Measurements from ENCODE around the gene ANKRD33B.
"Not testable (repeated sequence)": the region's sequence is repeated elsewhere in the genome, so short reads cannot be mapped to it uniquely, and the experiment has no call there.

The ANKRD33B gene

DNA sequence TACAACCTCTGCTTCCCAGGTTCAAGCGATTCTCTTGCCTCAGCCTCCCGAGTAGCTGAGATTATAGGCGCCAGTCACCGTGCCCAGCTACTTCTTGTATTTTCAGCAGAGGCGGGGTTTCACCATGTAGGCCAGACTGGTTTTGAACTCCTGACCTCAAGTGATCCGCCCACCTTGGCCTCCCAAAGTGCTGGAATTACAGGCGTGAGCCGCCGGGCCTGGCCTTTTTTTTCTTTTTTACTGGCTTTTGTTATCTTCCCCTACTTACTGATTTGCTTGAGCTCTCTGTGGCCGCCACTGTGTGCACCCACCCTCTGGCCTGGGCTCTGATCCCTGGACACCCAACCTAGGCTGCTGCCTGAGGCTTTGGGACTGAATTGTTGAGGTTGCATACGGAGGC is 60.3 kb downstream of the ANKRD33B start:
- no peak for DNase-seq

DNA sequence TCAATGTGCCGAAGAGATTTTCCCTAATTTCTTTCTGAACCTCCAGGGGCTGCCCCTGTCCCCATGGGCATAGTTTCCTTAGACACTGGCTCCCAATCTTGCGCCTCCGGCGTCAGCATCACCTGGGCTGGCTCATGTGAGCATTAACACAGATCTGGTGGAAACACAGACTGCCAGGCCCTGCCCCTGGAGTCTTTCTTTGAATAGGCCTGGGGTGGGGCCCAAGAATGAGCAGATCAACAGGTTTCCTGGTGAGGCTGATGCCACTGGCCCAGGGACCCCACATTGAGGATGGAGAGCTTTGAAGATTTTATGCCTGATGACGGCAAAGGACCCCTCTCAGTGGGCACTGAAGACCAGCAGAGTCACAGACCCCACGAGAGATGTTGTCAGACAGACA is 60.8 kb downstream of the ANKRD33B start:
- DNase-seq: no peak

DNA sequence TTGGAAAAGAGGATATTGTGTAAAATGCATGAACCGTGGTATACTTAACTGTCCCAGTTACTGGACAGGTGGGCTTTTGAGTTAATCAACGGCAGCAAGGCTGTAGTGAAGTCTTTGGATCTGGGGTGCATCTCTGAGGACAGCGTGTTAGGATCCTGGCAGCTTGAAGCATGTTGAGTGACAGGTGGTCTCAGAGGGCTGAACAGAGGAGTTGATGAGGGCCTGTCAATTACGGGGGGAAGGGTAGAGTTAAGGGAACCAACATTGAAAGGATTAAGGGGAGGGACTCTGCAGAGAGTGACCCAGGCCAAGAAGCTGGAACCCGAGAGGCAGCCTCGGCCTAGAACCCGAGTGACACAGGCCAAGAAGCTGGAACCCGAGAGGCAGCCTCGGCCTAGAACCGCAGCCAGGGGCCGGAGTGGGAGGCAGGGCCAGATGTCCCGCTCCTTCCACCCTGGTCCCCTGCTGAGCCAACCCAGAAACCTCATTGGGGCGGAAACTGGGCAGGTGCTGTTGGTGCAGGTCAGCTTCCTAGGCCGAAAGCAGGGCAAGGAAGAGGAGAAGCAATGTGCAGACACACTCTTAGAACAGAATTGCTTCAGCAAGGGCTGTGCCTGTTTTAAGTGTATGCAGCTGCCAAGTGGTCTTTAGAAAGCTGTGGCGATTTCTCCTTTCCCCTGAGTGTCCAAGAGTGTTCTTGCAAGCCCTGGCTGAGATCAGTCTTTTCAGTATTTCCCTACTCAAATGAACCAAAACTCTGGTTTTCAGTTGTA is 62.0 kb downstream of the ANKRD33B start:
- DNase-seq: no peak

- DNase-seq: no peak
These were observed 62.7 kb downstream of the ANKRD33B start for GRCh38 chr5:10626473-10627013.

DNA sequence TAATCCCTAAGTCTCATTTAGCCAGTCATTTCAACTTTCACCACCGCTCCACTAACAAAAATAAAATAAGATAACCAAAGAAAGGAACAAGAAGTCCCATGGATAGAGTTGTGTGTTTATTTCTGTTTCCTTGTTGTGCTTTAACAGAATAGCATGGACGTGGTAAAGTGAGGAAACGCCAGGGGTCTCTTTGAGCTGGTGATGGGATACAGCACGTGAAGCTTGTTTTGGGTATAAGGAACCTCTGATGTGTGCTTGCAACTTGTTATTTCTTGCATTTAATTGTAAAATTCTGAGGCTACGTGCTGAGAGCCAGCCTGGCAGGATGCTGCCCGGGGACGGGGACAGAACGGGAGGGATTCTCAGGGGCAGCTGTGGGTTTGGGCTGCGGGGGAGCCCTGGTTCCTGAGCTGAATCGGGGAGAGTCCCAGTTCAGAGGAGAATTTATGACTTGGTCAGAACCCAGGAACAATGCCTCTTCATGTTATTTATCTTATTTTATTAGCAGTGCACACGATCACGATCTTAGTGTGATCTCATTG is 63.4 kb downstream of the ANKRD33B start:
- DNase-seq: no peak

DNA sequence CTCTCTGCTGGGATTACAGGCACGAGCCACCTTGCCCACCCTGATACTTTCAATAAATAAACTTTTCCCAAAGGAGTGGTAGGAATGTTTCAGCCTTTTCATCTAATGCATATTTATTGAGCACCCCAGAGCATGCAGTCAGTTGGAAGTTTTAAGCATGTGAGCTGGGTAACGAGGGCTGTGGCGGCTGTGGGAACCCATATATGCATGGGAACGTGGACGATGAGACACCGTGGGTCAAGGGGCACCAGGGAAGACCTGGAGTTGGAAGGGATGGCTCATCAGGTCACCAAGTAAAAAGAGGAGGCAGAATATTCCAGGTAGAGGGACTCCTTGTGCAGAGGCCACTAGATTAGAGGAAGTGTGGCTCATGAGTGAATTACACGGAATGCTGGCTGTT is 64.7 kb downstream of the ANKRD33B start:
- no peak for DNase-seq

DNA sequence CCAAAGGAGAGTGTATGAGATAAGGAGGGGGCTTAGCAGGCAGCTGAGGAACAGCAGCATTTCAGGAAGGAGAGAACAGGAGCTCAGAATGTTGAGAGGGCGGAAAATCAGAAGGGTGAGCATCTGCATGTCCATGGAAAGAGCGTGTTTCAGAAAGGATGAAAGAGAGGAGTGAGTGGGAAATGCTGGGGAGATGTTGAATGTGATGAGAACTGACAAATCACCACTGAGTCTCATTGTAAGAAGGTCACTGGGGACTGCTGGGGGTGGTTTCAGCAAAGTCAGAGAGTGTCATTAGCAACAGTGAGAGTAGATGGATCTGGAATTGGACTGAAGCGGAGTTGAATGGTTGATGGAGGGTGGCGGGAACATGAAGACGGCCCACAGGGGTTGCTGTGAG is 65.8 kb downstream of the ANKRD33B start:
- no peak for DNase-seq

GRCh38 chr5:10630126-10630525 is 66.3 kb downstream of the ANKRD33B start:
- no peak for DNase-seq

- not testable (repeated sequence) for DNase-seq
These were observed 66.9 kb downstream of the ANKRD33B start for GRCh38 chr5:10630744-10631143.

- no peak for DNase-seq
These were observed 67.6 kb downstream of the ANKRD33B start for GRCh38 chr5:10631316-10631996.

GRCh38 chr5:10632110-10632761 is 68.4 kb downstream of the ANKRD33B start:
- DNase-seq: no peak

DNA sequence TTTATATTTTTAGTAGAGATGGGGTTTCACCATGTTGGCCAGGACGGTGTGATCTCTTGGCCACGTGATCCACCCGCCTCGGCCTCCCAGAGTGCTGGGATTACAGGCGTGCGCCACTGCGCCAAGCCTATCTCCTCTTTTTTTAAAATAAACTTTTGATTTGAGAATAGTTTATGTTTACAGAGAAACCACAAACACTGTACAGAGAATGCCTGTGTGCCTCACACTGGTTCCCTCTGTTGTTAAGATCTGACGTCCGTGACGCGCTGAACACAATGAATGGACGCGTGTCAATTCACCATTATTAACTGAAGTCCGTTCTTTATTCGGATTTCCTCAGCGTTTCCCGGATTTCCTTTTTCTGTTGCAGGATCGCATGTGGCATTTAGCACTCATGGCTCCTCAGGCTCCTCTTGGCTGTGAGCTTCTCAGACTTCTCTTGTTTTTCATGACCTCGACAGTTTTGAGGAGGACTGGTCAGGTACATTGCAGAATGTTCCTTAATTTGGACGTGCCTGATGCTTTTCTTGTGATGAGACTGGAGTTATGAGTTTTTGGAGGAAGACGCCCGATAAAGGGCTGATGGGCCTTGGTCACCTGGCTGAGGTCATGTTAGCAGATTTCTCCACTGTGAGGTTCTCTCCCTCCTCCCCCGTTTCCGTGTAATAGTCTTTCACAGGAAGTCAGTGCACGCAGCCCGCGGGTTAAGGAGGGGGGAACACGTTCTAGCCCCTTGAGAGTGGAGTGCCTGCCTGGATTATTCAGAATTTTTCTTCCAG is 69.6 kb downstream of the ANKRD33B start:
- no peak for DNase-seq

GRCh38 chr5:10634050-10634449 is 70.2 kb downstream of the ANKRD33B start:
- no peak for DNase-seq

GRCh38 chr5:10634562-10634961 is 70.7 kb downstream of the ANKRD33B start:
- no peak for DNase-seq

DNA sequence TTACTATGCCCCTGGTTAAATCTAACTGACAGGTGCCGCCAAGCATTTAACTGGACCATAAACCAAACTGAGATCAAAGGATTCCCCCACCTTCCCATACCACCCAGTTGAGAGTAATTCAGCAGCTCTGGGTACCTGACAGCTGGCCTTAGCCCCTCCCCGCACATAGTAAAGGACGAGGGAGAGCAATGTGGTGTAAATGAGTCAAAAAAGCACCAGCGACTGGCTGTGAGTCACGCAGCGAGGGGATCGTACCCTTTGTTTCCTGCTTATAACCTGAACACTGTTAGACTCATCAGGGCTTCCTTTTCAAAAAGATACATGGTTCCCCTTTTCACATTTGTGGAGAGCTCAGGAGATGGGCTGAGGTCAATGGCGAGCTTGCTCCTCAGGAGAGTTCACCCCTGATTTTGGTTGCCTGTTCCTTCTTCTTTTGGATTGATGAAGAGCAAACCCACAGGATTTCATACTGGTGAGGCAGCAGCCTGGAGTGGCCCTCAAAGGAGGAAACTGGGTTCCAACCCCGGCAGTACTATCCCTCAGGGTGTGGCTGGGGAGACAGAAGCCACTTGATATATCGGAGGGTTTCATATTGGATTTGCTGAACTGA is 71.5 kb downstream of the ANKRD33B start:
- no peak for DNase-seq

- DNase-seq: no peak
These were observed 72.0 kb downstream of the ANKRD33B start for GRCh38 chr5:10635867-10636350.

GRCh38 chr5:10636363-10637142 is 72.7 kb downstream of the ANKRD33B start:
- DNase-seq: no peak

DNA sequence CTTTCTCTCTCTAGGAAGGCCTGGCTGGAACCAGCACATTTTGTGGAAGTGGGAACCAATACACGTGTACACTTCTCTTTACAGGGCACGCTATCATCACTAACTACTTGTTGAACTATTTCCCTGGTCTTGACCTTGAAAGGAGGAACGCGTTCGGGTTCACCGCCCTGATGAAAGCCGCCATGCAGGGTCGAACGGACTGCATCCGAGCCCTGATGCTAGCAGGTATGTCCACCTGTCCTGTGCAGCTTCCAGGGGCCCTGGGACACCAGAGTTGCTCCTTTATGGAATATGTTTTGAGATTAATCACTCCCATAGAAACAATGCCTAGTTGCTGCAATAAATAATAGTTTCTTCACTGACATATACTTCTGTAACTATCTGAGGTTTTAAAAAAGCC is 74.1 kb downstream of the ANKRD33B start:
- no peak for DNase-seq

- DNase-seq: not testable (repeated sequence)
These were observed 74.9 kb downstream of the ANKRD33B start for GRCh38 chr5:10638723-10639122.

DNA sequence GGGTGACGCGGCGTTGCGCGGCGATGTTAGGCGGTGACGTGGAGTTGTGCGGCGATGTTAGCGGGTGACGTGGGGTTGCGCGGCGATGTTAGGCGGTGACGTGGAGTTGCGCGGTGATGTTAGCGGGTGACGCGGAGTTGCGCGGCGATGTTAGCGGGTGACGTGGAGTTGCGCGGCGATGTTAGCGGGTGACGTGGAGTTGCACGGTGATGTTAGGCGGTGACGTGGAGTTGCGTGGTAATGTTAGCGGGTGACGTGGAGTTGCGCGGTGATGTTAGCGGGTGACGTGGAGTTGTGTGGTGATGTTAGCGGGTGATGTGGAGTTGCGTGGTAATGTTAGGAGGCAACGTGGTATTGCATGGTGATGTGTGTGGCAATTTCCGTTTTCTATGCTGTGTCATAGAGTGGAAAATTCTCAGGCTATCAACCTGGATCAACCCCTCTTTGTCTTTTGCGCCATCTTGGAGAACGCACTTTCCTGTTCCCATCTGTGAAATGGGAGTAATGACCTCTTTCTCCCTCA is 76.0 kb downstream of the ANKRD33B start:
- DNase-seq: no peak

GRCh38 chr5:10642367-10642766 is 78.5 kb downstream of the ANKRD33B start:
- no peak for DNase-seq

All from NCI-H1436 treated with DMSO at 0.1 percent for 48 hours (cell line).